HL-60 (cell line): ENCODE data around the gene P2RX5.
A peak's percentile ranks its signal among the peaks of the same experiment; 100 is the strongest.

Experiments used
- DNase-seq, 2 experiments: peaks; one replicate each; pipeline ENCODE4 v3.0.0-alpha.2; 2010 to 2020; ENCODE audit warnings: low read depth in 1 of 2, low spot score in 1 of 2
- H3K27ac ChIP-seq: fragments of 250-450 bp; sonication (Bioruptor Pico); replicated peaks from 2 replicates; pipeline ENCODE4 v1.5.1; 2020; ENCODE audit warnings: mild to moderate bottlenecking, moderate library complexity
- H3K27me3 ChIP-seq: fragments of 250-450 bp; sonication (Bioruptor Pico); 2 replicates; pipeline ENCODE4 v1.5.1; 2021; ENCODE audit warnings: mild to moderate bottlenecking, moderate library complexity; ENCODE audit not compliant: insufficient read depth, poor library complexity, severe bottlenecking
- H3K4me3 ChIP-seq: replicated peaks from 2 replicates; pipeline ENCODE4 v1.5.1; 2011; ENCODE audit warnings: mild to moderate bottlenecking, control low read depth, low read length; ENCODE audit not compliant: insufficient read depth
- GABPA ChIP-seq: IDR thresholded peaks from 2 replicates; pipeline ENCODE4 v1.6.1; 2012; ENCODE audit warnings: low read depth
- POLR2AphosphoS5 ChIP-seq: IDR thresholded peaks from 2 replicates; pipeline ENCODE4 v1.6.1; 2012; ENCODE audit warnings: low read depth
- REST ChIP-seq: IDR thresholded peaks from 2 replicates; pipeline ENCODE4 v1.6.1; 2012; ENCODE audit warnings: low read depth; ENCODE audit not compliant: insufficient replicate concordance
- SPI1 ChIP-seq: IDR thresholded peaks from 2 replicates; pipeline ENCODE4 v1.6.1; 2012; ENCODE audit warnings: low read depth, mild to moderate bottlenecking, borderline replicate concordance
- TF ChIP-seq, protein P1 (sequence below): IDR thresholded peaks from one replicate; pipeline ENCODE4 v1.5.1; 2011; ENCODE audit warnings: low read length, control low read depth, inconsistent platforms; ENCODE audit not compliant: insufficient read depth

Gene P2RX5

DNA sequence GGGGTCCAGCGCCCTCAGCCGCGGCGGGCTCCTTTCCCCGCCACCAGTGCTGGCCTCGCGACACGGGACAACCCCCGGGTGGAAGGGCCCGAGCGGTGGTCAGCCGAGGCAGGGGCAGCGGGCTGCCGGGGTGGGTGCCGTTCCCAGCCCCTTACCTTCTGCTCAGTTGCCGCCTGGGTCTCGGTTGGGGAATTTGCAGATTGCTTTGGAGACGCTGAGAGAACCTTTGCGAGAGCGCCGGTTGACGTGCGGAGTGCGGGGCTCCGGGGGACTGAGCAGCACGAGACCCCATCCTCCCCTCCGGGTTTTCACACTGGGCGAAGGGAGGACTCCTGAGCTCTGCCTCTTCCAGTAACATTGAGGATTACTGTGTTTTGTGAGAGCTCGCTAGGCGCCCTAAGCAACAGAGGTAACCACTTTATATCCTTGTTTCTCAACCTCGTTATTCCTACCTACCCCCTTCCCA is 59.0 kb downstream of the P2RX5 start:
- TF ChIP-seq REST: no peak
- no peak for TF ChIP-seq POLR2AphosphoS5
- TF ChIP-seq, protein P1, sequence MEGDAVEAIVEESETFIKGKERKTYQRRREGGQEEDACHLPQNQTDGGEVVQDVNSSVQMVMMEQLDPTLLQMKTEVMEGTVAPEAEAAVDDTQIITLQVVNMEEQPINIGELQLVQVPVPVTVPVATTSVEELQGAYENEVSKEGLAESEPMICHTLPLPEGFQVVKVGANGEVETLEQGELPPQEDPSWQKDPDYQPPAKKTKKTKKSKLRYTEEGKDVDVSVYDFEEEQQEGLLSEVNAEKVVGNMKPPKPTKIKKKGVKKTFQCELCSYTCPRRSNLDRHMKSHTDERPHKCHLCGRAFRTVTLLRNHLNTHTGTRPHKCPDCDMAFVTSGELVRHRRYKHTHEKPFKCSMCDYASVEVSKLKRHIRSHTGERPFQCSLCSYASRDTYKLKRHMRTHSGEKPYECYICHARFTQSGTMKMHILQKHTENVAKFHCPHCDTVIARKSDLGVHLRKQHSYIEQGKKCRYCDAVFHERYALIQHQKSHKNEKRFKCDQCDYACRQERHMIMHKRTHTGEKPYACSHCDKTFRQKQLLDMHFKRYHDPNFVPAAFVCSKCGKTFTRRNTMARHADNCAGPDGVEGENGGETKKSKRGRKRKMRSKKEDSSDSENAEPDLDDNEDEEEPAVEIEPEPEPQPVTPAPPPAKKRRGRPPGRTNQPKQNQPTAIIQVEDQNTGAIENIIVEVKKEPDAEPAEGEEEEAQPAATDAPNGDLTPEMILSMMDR: no peak
- DNase-seq: no peak
- peak overlapping the region; percentile 80 for H3K4me3 ChIP-seq
- H3K27ac ChIP-seq: peak overlapping the region; percentile 93
- no peaks in the 10 kb centered on the region for H3K27me3 ChIP-seq

GRCh38 chr17:3636154-3636907 is 59.6 kb downstream of the P2RX5 start, which contains the start of the genes CTNS and SHPK:
CTNS (plus strand) TSS chr17:3636760; CDS start chr17:3640207, 3,447 bp downstream.
SHPK (minus strand) TSS chr17:3636250; CDS start chr17:3636219, 31 bp downstream.
- TF ChIP-seq GABPA: peak; percentile 64
- no peak for TF ChIP-seq REST
- no peak; the same call in 1 of the 2 replicates for TF ChIP-seq POLR2AphosphoS5
- H3K27ac ChIP-seq: peak within 1 kb of the TSS; percentile 93
- DNase-seq: peak; percentile 66 to 91
- peak within 1 kb of the TSS; percentile 80 for H3K4me3 ChIP-seq
- no peaks in the 10 kb centered on the region for H3K27me3 ChIP-seq

DNA sequence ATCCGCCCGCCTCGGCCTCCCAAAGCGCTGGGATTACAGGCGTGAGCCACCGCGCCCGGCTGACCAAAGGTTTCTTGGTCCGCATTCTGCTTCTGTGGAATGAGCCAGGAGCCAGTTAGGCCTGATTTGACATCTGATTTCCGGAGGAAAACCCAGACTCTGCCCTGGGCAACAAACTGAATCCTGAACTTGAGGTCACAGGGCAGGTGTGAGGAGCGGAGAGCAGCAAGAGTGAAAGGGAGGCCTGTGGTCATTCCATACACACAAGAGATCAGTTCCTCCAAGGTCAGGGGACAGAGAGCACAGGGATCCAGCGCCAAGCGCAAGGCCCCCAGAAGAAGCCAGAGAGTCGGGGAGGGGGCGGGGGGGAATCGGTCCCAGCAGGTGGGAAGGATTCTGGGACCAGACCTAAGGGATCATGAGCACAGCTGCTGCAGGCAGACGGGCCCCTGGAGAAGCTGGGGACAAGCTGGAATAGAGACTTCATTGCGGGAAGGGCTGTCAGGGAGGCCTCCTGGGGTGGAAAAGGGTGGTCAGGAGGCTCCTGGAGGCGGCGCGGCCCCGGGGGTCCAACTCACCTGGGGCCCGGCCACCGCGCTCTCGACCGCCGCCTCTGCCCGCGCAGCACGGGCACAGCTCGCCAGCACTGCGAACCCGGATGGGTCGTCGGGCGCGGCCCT is 60.3 kb downstream of the P2RX5 start:
- Histone ChIP-seq H3K27ac (peak overlapping the region; percentile 93), H3K4me3 (peak overlapping the region; percentile 80), H3K27me3 (no peaks in the 10 kb centered on the region)
- no peak for DNase-seq
- TF ChIP-seq GABPA (no peak), REST (no peak), POLR2AphosphoS5 (no peak), SPI1 (no peak)
- TF ChIP-seq, protein P1: no peak
